ENCODE measurements around the gene RAMACL.

RAMACL gene

DNA sequence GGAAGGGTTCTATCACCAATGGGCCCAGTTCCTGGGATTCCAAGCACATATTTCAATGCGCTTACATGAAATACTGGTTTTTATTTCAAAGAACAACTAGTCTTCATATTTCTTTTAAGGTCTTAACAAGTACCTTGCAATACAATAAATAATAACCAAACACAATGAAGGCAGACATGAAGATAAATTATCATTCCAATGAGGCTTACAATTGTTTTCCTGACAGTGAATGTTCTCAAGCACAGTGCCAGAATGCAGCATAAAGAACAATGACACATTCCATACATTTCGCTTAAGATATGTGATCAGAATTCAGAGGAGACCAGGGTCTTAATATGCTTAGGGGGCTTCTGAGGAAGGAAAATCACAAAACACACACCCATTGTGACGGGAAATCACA lies 26.3 kb downstream of the RAMACL start:
- no peak for DNase-seq (ENCODE audit: low read depth)
- TF ChIP-seq MYC (IDR thresholded peaks at IDR 0.05; ENCODE audit: low read depth, low read length) (no peak), POLR2A (IDR thresholded peaks at IDR 0.05; ENCODE audit: extremely low read depth, insufficient read length) (no peak)
- TF ChIP-seq, protein P1, sequence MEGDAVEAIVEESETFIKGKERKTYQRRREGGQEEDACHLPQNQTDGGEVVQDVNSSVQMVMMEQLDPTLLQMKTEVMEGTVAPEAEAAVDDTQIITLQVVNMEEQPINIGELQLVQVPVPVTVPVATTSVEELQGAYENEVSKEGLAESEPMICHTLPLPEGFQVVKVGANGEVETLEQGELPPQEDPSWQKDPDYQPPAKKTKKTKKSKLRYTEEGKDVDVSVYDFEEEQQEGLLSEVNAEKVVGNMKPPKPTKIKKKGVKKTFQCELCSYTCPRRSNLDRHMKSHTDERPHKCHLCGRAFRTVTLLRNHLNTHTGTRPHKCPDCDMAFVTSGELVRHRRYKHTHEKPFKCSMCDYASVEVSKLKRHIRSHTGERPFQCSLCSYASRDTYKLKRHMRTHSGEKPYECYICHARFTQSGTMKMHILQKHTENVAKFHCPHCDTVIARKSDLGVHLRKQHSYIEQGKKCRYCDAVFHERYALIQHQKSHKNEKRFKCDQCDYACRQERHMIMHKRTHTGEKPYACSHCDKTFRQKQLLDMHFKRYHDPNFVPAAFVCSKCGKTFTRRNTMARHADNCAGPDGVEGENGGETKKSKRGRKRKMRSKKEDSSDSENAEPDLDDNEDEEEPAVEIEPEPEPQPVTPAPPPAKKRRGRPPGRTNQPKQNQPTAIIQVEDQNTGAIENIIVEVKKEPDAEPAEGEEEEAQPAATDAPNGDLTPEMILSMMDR (IDR thresholded peaks at IDR 0.05; ENCODE audit: low read depth, low read length): no peak
- TF ChIP-seq, protein P2, sequence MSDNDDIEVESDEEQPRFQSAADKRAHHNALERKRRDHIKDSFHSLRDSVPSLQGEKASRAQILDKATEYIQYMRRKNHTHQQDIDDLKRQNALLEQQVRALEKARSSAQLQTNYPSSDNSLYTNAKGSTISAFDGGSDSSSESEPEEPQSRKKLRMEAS (IDR thresholded peaks at IDR 0.05; ENCODE audit: low read depth, low read length): no peak
- H3K4me3 ChIP-seq (ENCODE audit: low read depth, low read length): no peak overlapping the region

DNA sequence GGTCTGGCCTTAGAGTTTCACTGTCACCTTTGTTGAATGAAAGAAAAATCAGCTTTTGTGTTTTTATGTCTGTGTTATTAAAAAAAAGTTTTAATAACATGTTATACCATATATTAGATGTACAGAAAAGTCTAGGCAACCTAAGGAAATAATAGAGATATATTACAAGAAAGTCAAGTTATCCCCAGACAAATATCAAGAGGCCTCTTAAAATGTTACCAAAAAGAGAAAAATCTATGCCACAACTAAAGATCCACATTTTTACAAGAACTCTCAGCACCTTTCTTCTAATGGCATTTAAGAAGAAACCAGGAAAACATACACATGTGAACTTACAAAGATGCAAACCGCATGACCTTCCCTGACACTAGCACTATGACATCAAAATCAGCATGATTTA lies 26.8 kb downstream of the RAMACL start:
- H3K4me3 ChIP-seq (ENCODE audit: low read depth, low read length): no peak overlapping the region
- DNase-seq (ENCODE audit: low read depth): no peak
- TF ChIP-seq, protein P2 (IDR thresholded peaks at IDR 0.05; ENCODE audit: low read depth, low read length): no peak
- TF ChIP-seq POLR2A (IDR thresholded peaks at IDR 0.05; ENCODE audit: extremely low read depth, insufficient read length): no peak
- TF ChIP-seq MYC (IDR thresholded peaks at IDR 0.05; ENCODE audit: low read depth, low read length): no peak
- TF ChIP-seq, protein P1 (IDR thresholded peaks at IDR 0.05; ENCODE audit: low read depth, low read length): no peak

GRCh38 chr6:166559211-166559610 lies 27.3 kb downstream of the RAMACL start:
- TF ChIP-seq, protein P2 (IDR thresholded peaks at IDR 0.05; ENCODE audit: low read depth, low read length): no peak
- TF ChIP-seq, protein P1 (IDR thresholded peaks at IDR 0.05; ENCODE audit: low read depth, low read length): no peak
- TF ChIP-seq POLR2A (IDR thresholded peaks at IDR 0.05; ENCODE audit: extremely low read depth, insufficient read length): no peak
- no peak for TF ChIP-seq MYC (IDR thresholded peaks at IDR 0.05; ENCODE audit: low read depth, low read length)
- DNase-seq (ENCODE audit: low read depth): no peak
- no peak overlapping the region for H3K4me3 ChIP-seq (ENCODE audit: low read depth, low read length)

DNA sequence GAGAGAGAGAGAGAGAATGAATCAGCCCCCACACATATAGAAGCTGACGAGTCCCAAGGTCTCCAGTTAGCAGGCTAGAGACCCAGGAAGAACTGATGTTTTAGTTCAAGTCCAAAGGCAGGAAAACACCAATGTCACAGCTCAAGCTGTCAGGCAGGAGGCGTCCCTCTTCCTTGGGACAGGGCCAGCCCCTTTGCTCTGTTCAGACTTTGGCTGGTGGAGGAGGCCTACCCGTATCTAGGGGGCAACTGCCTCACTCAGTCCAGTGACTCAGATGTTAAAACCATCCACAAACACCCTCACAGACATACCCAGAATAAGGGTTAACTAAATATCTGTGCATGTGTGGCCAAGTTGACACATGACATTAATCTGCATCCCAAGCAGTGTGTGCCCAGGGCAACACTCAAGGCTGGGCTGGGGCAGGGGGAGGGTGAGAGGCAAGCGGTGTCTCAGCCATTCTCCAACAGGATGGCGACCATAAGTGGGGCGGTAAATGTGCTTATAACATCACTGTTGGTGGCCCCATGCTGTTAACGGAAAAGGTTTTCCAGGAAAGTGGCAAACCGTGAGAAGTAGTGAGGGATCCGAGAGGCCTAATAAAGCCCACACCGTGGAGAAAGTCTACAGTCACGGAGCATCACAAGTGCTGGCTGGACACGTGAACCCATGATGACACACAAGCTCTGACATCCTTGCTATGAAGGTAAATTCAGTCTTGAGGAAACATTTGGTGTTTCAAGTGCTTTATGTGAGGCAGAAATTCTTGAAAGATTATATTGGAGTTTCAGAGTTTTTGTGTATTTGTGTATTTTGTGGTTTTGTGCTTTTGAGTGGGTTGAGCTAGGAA lies 28.1 kb downstream of the RAMACL start:
- DNase-seq (ENCODE audit: low read depth): no peak
- no peak for TF ChIP-seq MYC (IDR thresholded peaks at IDR 0.05; ENCODE audit: low read depth, low read length)
- TF ChIP-seq, protein P1 (IDR thresholded peaks at IDR 0.05; ENCODE audit: low read depth, low read length): no peak
- TF ChIP-seq, protein P2 (IDR thresholded peaks at IDR 0.05; ENCODE audit: low read depth, low read length): no peak
- TF ChIP-seq POLR2A (IDR thresholded peaks at IDR 0.05; ENCODE audit: extremely low read depth, insufficient read length): no peak
- H3K4me3 ChIP-seq (ENCODE audit: low read depth, low read length): no peak overlapping the region

- TF ChIP-seq, protein P1 (IDR thresholded peaks at IDR 0.05; ENCODE audit: low read depth, low read length): no peak
- TF ChIP-seq, protein P2 (IDR thresholded peaks at IDR 0.05; ENCODE audit: low read depth, low read length): no peak
- TF ChIP-seq MYC (IDR thresholded peaks at IDR 0.05; ENCODE audit: low read depth, low read length): no peak
- TF ChIP-seq POLR2A (IDR thresholded peaks at IDR 0.05; ENCODE audit: extremely low read depth, insufficient read length): no peak
- H3K4me3 ChIP-seq (ENCODE audit: low read depth, low read length): no peak overlapping the region
- peak; percentile 78 for DNase-seq (ENCODE audit: low read depth)
Measured at GRCh38 chr6:166556863-166557322, 29.6 kb downstream of the RAMACL start.

Data from NB4 (cell line).